ENCODE data around the gene LRP1-AS.

The LRP1-AS gene

GRCh38 chr12:57119294-57120085, 27.9 kb downstream of the LRP1-AS start:
- DNase-seq (ENCODE audit: low spot score): no peak

DNA sequence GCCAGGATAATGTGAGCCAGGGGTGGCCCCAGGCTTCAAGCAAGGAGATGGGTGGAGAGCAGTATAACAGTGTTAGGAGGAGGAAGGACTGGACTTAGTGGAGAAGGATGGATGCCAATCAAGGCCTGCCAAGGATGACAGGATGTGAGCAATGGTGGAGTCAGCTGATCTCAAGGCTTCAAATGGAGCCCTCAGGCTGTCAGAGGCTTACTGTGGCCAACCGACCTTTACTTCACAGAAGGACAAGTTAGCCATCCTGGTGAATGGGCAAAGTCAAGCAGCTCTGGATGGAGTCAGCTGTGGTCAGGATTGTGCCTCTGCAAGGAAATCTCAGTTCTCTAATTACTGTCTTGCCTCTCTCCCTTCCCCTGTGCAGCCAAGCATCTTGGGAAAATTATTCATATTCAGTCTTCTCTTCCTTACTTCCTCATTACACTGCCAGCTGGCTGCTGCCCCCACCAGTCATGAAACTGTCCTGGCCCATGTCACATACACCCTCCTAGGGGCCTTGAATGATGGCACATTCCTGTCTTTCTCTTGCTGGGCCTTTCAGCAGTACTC, 28.6 kb downstream of the LRP1-AS start:
- DNase-seq (ENCODE audit: low spot score): no peak

GRCh38 chr12:57116580-57117281, 30.7 kb downstream of the LRP1-AS start:
- DNase-seq (ENCODE audit: low spot score): no peak

DNA sequence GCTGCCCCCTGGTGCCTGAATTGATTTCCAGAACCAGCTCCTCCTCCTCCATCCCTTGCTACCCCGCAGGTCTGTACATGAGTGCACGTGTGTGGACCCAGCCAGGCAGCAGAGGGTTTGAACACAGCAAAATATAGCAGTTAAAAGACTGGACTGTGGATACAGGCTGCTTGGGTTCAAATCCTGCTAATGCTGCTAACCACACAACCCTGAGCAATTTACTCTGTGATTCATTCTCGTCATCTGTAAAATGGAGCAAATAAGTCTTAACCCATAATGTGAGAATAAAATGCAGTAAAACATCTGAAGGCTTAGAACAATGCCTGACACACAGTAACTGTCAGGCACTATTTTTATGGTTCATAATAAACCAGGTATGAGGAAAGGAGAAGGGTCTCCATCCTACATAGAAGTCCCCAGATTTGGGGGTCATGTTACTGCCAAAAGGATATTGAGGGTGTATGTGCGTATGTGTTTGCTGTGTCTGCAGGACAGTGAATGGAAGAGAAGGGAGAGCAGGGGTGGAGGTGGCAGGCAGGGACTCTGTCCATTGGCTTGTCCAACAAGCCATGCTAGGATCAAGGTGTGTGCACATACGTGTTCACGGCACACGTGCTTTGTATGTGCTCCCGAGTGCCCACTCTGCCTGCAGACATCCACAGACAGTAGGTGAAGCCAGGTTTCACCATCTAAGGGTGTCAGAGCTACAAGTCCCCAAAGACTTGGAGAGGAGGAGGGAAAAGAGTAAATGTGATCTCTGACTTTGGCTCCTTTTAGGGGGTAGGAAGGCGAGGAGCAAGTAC, 34.7 kb downstream of the LRP1-AS start:
- DNase-seq (ENCODE audit: low spot score): no peak

DNA sequence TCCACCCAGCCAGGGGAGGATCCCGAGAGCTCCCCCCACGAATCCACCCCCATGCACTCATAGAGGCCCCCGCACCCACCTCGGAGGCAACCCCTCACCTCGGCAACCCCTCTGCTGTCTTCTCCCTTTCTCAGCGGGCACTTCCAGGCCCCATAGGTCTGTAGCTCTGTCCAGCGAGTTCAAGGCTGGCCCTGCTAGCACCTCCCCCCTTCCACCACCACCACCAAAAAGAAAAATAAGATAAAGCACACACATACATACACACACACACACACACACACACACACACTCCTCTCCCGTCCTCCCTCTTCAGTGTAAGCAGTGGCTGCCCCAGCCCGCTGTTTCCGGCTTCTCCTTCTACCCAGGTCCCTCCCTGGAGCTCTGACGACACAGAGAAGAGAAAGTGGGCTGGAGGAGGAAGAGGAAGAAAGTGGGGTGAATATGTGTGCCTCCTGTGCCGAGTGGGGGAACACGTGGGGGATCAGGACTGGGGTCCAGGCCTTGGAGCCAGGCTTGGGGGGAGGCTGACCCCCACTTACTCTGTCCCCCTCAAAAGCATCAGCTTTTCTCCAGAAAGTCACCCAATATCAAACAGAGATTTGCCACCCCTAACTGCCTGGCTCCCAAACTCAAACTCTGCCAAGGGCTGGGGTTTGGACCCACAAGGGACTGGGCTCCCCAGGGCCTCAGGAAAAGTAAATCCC, 36.2 kb downstream of the LRP1-AS start, which contains the start of gene STAT6:
STAT6 (minus strand) TSS at position 332 of the 704 bp plus-strand sequence. CDS start 3,084 bp downstream, outside the sequence.
- peak; percentile 73 for DNase-seq (ENCODE audit: low spot score)

GRCh38 chr12:57110104-57111030, 37.1 kb downstream of the LRP1-AS start:
- no peak for DNase-seq (ENCODE audit: low spot score)

DNA sequence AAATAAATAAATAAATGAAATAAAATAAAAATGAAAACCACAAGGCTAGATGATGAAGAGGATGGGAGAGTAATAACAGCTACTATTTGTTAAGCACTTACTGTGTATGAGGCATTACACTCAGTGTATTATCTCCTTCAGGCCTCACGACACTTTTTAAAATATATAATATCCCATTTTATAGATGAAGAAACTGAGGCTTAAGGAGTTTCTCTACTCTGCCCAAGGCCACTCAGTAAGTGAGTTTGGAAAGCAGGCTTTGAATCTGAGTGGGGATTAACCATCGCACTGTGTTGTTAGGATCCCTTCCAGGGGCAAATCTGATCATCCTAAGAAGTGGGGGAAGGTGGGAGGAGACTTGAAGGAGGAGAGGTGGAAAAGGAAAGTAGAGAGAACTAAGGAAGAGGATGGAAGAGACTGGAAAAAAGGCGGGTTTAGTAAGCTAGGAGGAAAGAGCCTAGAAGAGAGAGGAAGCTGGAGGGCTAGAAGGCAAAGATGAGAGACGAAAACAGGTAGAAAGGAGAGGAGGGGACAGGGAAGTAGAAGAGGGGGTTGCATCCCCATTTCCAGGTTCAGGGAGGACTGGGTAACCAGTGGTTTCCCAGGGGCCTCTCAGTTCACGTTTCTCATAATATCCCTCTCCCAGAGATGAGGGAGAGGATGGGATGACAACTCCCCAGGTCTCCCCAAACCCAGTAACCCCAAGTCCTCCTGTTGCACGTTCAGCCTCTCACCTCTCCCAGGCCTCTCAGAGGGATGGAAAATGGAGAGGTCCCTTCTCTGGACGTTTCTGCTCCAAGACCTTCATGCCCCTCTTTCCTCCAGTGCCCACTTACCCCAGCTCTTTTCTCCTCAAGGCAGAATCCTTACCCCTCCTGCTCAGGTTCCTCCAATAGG, 38.0 kb downstream of the LRP1-AS start:
- DNase-seq (ENCODE audit: low spot score): no peak

DNA sequence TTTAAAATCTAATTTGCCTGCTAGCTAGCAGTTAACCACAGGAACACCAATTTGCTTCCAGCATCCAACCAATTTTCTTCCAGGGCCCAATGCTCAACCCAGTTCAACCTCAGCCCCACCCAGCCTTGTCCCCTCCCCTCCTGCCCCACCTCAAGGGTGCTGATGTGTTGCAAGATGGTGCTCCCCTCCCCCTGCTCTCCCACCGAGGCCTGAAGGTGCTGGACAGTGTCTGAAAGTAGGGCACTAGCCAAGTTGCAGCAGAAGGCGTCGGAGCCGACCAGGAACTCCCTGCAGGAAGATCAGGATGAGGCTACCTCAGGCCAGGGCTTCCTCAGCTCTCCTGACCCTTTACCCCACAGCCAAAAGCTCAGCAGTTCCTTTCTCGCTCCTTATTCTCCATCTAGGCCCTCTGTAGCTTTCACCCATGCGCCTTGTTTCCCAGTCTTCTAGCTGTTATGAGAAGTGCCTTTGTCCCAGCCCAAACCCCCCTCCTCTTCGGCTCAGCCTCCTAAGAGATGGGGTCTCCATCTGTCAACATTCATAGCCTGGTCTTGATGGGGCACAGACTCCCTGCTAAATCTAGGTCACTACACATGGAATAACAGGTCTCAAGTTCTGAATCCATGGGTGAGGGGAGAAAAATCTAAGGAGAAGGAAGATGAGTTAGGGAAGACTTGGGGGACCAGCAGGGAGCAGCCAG, 39.8 kb downstream of the LRP1-AS start:
- DNase-seq (ENCODE audit: low spot score): no peak

DNA sequence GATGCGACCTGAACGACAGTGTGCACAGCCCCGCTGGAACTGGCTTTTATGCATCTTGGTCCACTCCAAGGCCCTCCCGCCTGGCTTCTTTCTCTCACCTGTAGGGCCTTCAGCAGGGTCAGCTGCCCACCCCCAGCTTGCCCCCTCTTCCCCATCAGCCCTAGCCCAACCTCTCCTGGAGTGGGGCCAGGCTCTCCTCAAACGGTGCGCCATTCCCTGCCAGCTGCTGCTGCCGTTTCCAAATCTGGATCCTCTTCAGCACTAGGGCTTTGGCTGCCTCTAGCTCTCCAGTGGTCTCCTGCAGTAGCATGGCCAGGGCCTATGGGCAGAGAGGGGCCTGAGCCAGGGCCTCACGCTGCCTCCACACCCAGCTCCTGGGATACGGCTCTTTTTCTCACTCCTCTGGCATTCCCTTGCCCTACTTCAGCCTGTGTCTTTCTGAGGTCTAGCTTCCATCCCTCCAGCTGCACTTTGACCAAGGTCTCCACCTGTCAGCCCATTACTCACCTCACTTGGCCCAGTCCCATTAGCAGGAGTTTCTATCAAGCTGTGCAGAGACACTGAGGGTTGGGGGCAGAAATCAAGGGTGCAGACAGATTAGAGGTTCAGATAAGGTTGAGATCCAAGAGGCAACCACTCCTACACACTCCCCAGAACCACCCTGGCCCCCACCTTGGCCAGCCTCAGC, 41.3 kb downstream of the LRP1-AS start:
- no peak for DNase-seq (ENCODE audit: low spot score)

- no peak for DNase-seq (ENCODE audit: low spot score)
These were observed 42.2 kb downstream of the LRP1-AS start for GRCh38 chr12:57105011-57105753.

DNA sequence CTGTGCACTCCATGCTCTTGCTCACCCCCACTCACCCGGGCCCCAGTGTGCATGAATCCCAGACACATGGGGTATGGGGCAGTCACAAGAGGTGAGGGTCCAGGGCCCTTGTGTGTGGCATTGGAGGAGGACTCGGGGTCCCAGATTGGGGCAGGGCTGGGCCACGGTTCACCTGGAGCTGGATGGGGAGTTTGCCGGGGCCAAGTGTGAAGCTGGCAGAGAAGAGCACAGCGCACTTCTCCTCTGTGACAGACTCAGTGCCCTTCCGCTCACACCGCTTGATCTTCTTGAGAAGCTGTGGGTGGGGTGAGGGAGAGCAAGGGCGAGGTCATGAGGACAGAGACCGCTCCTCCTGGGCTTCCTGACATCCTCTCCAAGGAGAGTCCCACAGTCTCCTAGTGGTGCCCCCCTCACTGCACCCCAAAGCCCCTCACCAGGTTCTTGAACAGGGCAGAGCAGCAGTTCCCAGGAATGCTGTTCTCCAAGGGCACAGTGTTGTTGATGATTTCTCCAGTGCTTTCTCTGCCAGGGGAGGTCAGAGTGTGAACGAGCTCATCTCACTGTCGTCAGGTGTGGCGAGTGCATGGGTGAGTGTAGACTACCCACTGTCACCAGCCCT, 43.0 kb downstream of the LRP1-AS start:
- no peak for DNase-seq (ENCODE audit: low spot score)

- no peak for DNase-seq (ENCODE audit: low spot score)
These were observed 43.6 kb downstream of the LRP1-AS start for GRCh38 chr12:57103856-57104255.

DNA sequence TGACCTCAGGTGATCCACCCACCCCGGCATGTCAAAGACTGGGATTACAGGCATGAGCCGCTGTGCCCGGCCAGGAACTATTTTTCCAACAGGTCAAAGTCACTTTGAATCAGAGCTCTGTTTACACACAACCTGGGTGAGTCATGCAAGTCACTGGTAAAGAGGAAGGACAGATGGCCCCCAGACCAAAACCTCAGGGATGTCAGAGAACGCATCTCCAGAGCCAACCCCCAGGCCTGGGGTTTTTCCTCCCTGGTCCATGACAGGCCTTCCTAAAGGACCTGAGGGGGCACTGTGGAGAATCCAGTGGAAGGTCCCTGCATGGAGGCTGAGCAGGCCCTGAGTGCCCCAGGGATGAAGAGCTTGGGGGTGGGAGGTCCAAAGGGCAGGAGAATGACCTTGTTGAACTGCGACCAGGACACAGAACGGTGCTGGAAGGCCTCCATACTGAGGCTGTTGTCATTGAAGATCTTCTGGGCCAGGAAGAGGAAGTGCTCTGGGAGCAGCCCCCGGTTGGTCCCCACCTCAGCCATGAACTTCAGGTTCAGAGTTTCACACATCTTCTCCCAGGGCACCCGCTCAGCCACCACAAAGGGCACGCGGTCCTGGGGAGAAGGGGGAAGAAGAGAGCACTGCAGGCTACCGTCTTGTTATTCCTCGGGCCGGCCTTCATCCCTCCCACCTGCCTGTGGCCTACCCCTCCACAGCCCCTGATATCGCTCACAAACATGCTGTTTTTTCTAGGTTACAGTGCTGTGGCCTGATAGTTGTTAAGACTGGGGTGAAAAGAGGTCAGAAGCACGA, 45.3 kb downstream of the LRP1-AS start:
- no peak for DNase-seq (ENCODE audit: low spot score)

DNA sequence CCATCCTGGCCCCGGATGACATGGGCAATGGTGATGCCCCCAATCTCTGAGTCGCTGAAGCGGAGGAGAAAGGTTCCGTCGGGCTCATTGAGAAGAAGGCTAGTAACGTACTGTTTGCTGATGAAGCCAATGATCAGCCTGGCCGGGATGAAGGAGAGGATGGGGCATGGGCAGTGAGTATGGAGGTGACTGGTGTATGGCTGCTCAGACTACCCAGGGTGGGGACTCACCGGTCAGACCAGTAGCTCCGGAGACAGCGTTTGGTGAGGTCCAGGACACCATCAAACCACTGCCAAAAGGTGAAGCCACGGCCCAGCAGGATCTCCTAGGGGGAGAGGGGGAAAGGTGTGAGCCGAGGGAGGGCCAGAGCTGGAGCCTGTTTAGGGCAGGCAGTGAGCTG, 47.7 kb downstream of the LRP1-AS start:
- DNase-seq (ENCODE audit: low spot score): no peak

GRCh38 chr12:57099047-57099714, 48.2 kb downstream of the LRP1-AS start:
- no peak for DNase-seq (ENCODE audit: low spot score)

DNA sequence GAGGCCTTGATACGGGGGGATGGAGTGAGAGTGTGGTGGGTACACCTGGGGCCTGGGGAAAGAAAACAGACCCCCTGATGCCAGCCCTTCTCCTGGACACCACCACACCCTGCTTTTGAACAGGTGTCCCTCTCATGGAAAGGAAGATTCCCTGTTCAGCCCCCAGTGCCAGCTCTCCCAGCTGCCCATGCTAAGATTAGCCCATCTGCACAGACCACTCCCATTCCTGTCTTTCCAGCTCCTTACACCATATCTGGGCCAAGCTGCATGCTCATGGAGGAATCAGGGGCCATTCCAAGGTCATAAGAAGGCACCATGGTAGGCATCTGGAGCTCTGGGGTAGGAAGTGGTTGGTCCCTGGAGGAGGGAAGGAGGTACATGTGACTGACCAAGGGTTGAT, 48.9 kb downstream of the LRP1-AS start:
- no peak for DNase-seq (ENCODE audit: low spot score)

All from AG08395 (cell line).